Activated T-cell treated with anti-CD3 and anti-CD28 coated beads, Interleukin-2, amount 50 U/mL, for 24 hours (primary cell): ENCODE data around the gene MFAP1.
"Not testable (repeated sequence)": the region's sequence is repeated elsewhere in the genome, so short reads cannot be mapped to it uniquely, and the experiment has no call there.

Source experiments
- DNase-seq: peaks from one replicate; pipeline ENCODE4 v3.0.0-alpha.2; 2020
- H3K27ac Mint-ChIP-seq: 2 replicates; pipeline ENCODE4 v1.8.0; 2020; ENCODE audit warnings: mild to moderate bottlenecking, mixed read lengths
- H3K27me3 Mint-ChIP-seq: 2 replicates; pipeline ENCODE4 v1.8.0; 2020; ENCODE audit warnings: mixed read lengths
- H3K36me3 Mint-ChIP-seq: 2 replicates; pipeline ENCODE4 v1.8.0; 2020; ENCODE audit warnings: low read depth, mixed read lengths
- H3K4me1 Mint-ChIP-seq: 2 replicates; pipeline ENCODE4 v1.8.0; 2020; ENCODE audit warnings: low read depth, mixed read lengths
- H3K4me3 Mint-ChIP-seq: 2 replicates; pipeline ENCODE4 v1.8.0; 2020; ENCODE audit warnings: mild to moderate bottlenecking, moderate library complexity, mixed read lengths
- H3K9me3 Mint-ChIP-seq: 2 replicates; pipeline ENCODE4 v1.8.0; 2020; ENCODE audit warnings: mixed read lengths

Gene MFAP1, protein sequence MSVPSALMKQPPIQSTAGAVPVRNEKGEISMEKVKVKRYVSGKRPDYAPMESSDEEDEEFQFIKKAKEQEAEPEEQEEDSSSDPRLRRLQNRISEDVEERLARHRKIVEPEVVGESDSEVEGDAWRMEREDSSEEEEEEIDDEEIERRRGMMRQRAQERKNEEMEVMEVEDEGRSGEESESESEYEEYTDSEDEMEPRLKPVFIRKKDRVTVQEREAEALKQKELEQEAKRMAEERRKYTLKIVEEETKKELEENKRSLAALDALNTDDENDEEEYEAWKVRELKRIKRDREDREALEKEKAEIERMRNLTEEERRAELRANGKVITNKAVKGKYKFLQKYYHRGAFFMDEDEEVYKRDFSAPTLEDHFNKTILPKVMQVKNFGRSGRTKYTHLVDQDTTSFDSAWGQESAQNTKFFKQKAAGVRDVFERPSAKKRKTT

GRCh38 chr15:43824302-43825246, at the start of gene MFAP1:
Gene MFAP1 (minus strand): TSS chr15:43824690. CDS start chr15:43824569, 121 bp downstream.
- Mint-ChIP-seq H3K27ac (peak within 1 kb of the TSS; percentile 99), H3K4me1 (peaks cover 66% of the 10 kb centered on the region), H3K9me3 (peaks cover 4% of the 10 kb centered on the region), H3K36me3 (peaks cover 68% of the 10 kb centered on the region), H3K4me3 (peak within 1 kb of the TSS; percentile 96), H3K27me3 (no peaks in the 10 kb centered on the region)
- DNase-seq = peak; percentile 87

DNA sequence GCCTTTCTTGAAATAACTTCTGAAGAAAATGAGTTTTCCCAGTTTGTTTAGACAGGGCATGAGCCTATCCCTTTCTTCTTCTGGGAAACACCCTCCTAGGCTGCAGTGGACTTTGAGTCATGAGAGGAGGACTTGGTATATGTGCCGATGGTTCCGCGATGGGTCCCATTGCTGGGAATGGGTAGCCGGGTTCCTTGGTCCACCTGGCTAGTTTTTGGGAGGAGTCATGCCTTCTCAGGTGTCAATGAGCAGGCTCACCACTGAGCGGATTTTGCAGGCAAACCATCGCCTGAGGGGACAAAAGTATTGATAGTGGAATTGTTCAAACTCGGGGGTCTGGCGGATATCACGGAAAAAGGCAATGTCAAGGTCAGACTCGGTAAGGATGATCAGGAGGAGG, 49.2 kb upstream of the MFAP1 start:
- Mint-ChIP-seq H3K36me3 (peaks cover 93% of the 10 kb centered on the region), H3K4me3 (no peak overlapping the region), H3K4me1 (no peaks in the 10 kb centered on the region), H3K27me3 (no peaks in the 10 kb centered on the region), H3K9me3 (no peaks in the 10 kb centered on the region), H3K27ac (no peak overlapping the region)
- no peak for DNase-seq

- H3K4me3 Mint-ChIP-seq = no peak overlapping the region
- peaks cover 93% of the 10 kb centered on the region for H3K36me3 Mint-ChIP-seq
- H3K27me3 Mint-ChIP-seq = no peaks in the 10 kb centered on the region
- no peak for DNase-seq
- no peak overlapping the region for H3K27ac Mint-ChIP-seq
- H3K9me3 Mint-ChIP-seq = no peaks in the 10 kb centered on the region
- H3K4me1 Mint-ChIP-seq = no peaks in the 10 kb centered on the region
Measured at GRCh38 chr15:43872416-43873020, 48.0 kb upstream of the MFAP1 start.

DNA sequence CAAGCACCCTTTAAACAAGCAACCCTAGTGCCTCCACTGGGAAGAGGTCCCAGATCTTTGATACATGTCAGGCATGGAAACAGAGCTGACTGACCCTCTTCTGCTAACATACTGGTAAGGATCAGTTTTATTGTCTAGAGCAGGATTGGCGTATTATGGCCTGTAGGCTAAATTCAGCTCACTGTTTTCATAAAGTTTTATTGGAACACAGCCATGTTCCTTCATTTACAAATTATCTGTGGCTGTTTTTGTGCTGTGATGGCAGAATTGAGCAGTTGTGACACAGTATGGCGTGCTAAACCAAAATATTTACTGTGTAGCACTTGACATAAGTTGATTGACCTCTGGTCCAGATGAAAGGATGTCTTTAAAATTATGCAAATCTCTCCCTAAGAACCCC, 47.3 kb upstream of the MFAP1 start:
- Mint-ChIP-seq H3K9me3 (no peaks in the 10 kb centered on the region), H3K27ac (no peak overlapping the region), H3K4me3 (no peak overlapping the region), H3K27me3 (no peaks in the 10 kb centered on the region), H3K36me3 (peaks cover 92% of the 10 kb centered on the region), H3K4me1 (no peaks in the 10 kb centered on the region)
- no peak for DNase-seq

GRCh38 chr15:43868406-43868805, 43.9 kb upstream of the MFAP1 start:
- Mint-ChIP-seq H3K4me3 (no peak overlapping the region), H3K4me1 (no peaks in the 10 kb centered on the region), H3K9me3 (no peaks in the 10 kb centered on the region), H3K36me3 (peaks cover 87% of the 10 kb centered on the region), H3K27ac (no peak overlapping the region), H3K27me3 (no peaks in the 10 kb centered on the region)
- DNase-seq = no peak

DNA sequence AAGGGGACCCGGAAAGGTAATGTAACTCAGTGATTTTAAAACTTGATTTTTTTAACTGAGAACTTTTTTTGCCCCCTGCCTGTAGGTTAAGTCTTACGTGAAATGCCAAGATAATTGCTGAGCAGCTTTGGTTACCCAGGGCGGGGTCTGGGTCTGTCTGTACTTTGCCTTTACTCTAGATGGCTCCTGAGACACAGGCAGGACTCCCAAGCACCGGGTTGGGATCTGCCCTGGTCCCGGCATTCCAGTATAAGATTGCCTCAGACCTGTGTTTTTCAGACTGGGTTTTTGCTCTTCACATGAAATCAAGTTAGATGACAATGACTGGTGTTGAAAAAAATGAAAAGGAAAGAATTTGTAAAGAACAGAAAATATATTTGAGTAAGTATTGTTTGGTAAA, 42.6 kb upstream of the MFAP1 start:
- H3K27ac Mint-ChIP-seq = no peak overlapping the region
- no peak overlapping the region for H3K4me3 Mint-ChIP-seq

GRCh38 chr15:43866636-43867035, 42.1 kb upstream of the MFAP1 start:
- not testable (repeated sequence) for H3K9me3 Mint-ChIP-seq, H3K4me3 Mint-ChIP-seq, H3K27ac Mint-ChIP-seq, DNase-seq, H3K27me3 Mint-ChIP-seq, H3K4me1 Mint-ChIP-seq
- H3K36me3 Mint-ChIP-seq = peaks cover 86% of the 10 kb centered on the region

More for the DNA sequence above, 42.6 kb upstream of the MFAP1 start:
- no peak for DNase-seq
- peaks cover 86% of the 10 kb centered on the region for H3K36me3 Mint-ChIP-seq
- H3K27me3 Mint-ChIP-seq = no peaks in the 10 kb centered on the region
- no peaks in the 10 kb centered on the region for H3K4me1 Mint-ChIP-seq
- H3K9me3 Mint-ChIP-seq = no peaks in the 10 kb centered on the region

DNA sequence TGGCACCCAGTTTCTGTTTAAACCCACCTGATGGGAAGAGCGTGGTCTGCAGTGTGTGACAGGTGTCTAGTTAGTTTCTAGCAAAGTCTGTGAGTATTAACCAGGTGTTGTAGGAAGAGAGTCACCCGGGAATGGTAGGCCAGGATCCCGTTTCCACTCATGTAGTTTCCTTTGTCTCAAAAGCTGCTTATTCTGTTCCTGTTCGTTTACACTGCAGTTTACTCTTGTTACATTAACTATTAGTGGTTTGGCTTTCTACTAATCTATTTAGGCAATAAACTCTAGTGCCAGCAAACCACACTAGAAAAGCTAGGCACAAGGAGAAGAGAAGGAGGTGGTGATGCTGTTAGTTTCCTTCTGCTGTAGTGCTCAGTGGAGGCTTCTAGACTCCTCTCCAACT, 35.1 kb upstream of the MFAP1 start:
- Mint-ChIP-seq H3K36me3 (peaks cover 97% of the 10 kb centered on the region), H3K4me3 (no peak overlapping the region), H3K27me3 (no peaks in the 10 kb centered on the region), H3K27ac (no peak overlapping the region), H3K9me3 (no peaks in the 10 kb centered on the region), H3K4me1 (no peaks in the 10 kb centered on the region)
- no peak for DNase-seq

DNA sequence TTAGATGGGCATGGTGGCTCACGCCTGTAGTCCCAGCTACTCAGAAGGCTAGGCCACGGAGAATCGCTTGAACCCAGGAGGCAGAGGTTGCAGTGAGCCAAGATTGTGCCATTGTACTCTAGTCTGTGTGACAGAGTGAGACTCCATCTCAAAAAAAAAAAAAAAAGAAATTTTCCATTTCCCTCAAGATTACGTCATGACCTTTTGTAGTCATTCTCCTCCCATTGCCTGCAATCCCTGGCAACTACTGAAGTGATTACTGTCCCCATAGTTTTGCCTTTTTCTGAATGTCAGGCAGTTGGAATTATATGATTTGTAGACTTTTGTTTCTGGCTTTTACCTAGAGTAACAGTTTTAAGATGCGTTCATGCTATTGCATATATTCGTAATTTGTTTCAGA, 30.3 kb upstream of the MFAP1 start:
- Mint-ChIP-seq H3K4me1 (no peaks in the 10 kb centered on the region), H3K36me3 (peaks cover 95% of the 10 kb centered on the region), H3K4me3 (no peak overlapping the region), H3K27ac (no peak overlapping the region), H3K9me3 (no peaks in the 10 kb centered on the region), H3K27me3 (no peaks in the 10 kb centered on the region)
- no peak for DNase-seq

DNA sequence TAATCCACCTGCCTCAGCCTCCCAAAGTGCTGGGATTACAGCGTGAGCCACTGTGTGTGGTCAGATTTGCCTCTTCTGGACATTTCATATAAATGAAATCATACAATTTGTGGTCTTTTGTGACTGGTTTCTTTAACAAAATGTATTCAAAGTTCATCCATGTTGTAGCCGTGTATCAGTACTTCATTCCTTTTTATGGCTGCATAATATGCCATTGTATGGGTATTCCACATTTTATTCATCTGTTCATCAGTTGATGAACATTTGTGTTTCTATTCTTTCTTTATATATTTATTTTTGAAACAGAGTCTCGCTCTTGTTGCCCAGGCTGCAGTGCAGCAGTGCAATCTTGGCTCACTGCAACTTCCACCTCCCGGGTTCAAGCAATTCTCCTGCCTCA, 28.1 kb upstream of the MFAP1 start:
- Mint-ChIP-seq H3K27ac (no peak overlapping the region), H3K4me3 (no peak overlapping the region), H3K4me1 (no peaks in the 10 kb centered on the region), H3K36me3 (peaks cover 94% of the 10 kb centered on the region), H3K9me3 (no peaks in the 10 kb centered on the region), H3K27me3 (no peaks in the 10 kb centered on the region)
- no peak for DNase-seq

GRCh38 chr15:43851251-43851650, 26.8 kb upstream of the MFAP1 start:
- Mint-ChIP-seq H3K9me3 (no peaks in the 10 kb centered on the region), H3K4me3 (no peak overlapping the region), H3K27me3 (no peaks in the 10 kb centered on the region), H3K27ac (no peak overlapping the region), H3K4me1 (no peaks in the 10 kb centered on the region), H3K36me3 (peaks cover 92% of the 10 kb centered on the region)
- no peak for DNase-seq

GRCh38 chr15:43845421-43845820, 20.9 kb upstream of the MFAP1 start:
- no peak for DNase-seq
- no peak overlapping the region for H3K4me3 Mint-ChIP-seq
- H3K4me1 Mint-ChIP-seq = no peaks in the 10 kb centered on the region
- H3K27me3 Mint-ChIP-seq = no peaks in the 10 kb centered on the region
- H3K36me3 Mint-ChIP-seq = peaks cover 90% of the 10 kb centered on the region
- no peak overlapping the region for H3K27ac Mint-ChIP-seq
- H3K9me3 Mint-ChIP-seq = no peaks in the 10 kb centered on the region

GRCh38 chr15:43832485-43832884, 8.0 kb upstream of the MFAP1 start:
- H3K27me3 Mint-ChIP-seq, H3K9me3 Mint-ChIP-seq, DNase-seq: not testable (repeated sequence)
- Mint-ChIP-seq H3K36me3 (peaks cover 93% of the 10 kb centered on the region), H3K4me3 (peak overlapping the region; percentile 28), H3K27ac (peak overlapping the region; percentile 36), H3K4me1 (peaks cover 34% of the 10 kb centered on the region)

DNA sequence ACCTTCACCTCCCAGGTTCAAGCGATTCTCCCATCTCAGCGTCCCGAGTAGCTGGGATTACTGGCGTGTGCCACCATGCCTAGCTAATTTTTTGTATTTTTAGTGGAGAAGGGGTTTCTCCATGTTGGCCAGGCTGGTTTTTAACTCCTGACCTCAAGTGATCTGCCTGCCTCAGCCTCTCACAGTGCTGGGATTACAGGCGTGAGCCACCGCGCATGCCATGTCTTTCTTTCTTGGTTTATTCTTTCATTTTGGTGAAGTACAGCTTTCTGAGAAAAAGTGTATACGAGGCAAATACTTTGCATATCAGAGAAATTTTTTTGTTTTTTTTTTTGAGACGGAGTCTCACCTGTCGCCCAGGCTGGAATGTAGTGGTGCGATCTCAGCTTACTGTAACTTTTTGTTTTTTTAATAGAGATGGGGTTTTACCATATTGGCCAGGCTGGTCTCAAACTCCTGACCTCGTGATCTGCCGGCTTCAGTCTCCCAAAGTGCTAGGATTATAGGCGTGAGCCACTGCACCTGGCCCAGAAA, 7.1 kb upstream of the MFAP1 start:
- DNase-seq, H3K9me3 Mint-ChIP-seq, H3K27me3 Mint-ChIP-seq: not testable (repeated sequence)
- Mint-ChIP-seq H3K4me1 (peaks cover 35% of the 10 kb centered on the region), H3K27ac (peak overlapping the region; percentile 36), H3K4me3 (peak overlapping the region; percentile 28), H3K36me3 (peaks cover 92% of the 10 kb centered on the region)
